ENCODE data around the gene LHX3. TPM values are rescaled to one million over a fixed set of nuclear protein-coding genes. Genes with fewer than 3 reads are reported as not detected.

LHX3 gene
- 0.08 to 0.12 TPM (median 0.09 TPM) in 4 of 5 replicates, not detected in the other for total RNA-seq (2022; extraction: Qiagen RNA extraction; ENCODE audit: low read depth)

GRCh38 chr9:136204838-136205706 lies at the start of gene LHX3:
TSS of gene LHX3 (minus strand) at chr9:136205128. CDS start at chr9:136205012, 116 bp downstream.

GRCh38 chr9:136245219-136246150 lies 40.6 kb upstream of the LHX3 start, which contains the start of gene QSOX2:
TSS of gene QSOX2 (minus strand) at chr9:136245812. CDS start at chr9:136245803, 9 bp downstream.

Other genes starting within 250 kb of the LHX3 start
- gene UBAC1, start 243.8 kb downstream of the LHX3 start, total RNA-seq (2022; extraction: Qiagen RNA extraction; ENCODE audit: low read depth) = 27.2 to 39.0 TPM (median 35.8 TPM) in 5 replicates
- gene NACC2, start 109.8 kb downstream of the LHX3 start, total RNA-seq (2022; extraction: Qiagen RNA extraction; ENCODE audit: low read depth) = 21.9 to 30.8 TPM (median 28.7 TPM) in 5 replicates
- 30.0 to 49.2 TPM (median 47.0 TPM) in 5 replicates for gene TMEM250, start 86.3 kb downstream of the LHX3 start, total RNA-seq (2022; extraction: Qiagen RNA extraction; ENCODE audit: low read depth)
- gene QSOX2, start 40.7 kb upstream of the LHX3 start, total RNA-seq (2022; extraction: Qiagen RNA extraction; ENCODE audit: low read depth) = 26.6 to 30.1 TPM (median 28.8 TPM) in 5 replicates
- gene CCDC187, start 99.0 kb upstream of the LHX3 start, total RNA-seq (2022; extraction: Qiagen RNA extraction; ENCODE audit: low read depth) = not detected in 5 replicates
- gene GPSM1, start 122.4 kb upstream of the LHX3 start, total RNA-seq (2022; extraction: Qiagen RNA extraction; ENCODE audit: low read depth) = 8.7 to 13.6 TPM (median 11.4 TPM) in 5 replicates
- 17.8 to 41.5 TPM (median 38.2 TPM) in 5 replicates for gene DNLZ, start 158.6 kb upstream of the LHX3 start, total RNA-seq (2022; extraction: Qiagen RNA extraction; ENCODE audit: low read depth)
- gene CARD9, start 168.5 kb upstream of the LHX3 start, total RNA-seq (2022; extraction: Qiagen RNA extraction; ENCODE audit: low read depth) = 0.69 to 2.4 TPM (median 1.2 TPM) in 5 replicates
- gene SNAPC4, start 195.0 kb upstream of the LHX3 start, total RNA-seq (2022; extraction: Qiagen RNA extraction; ENCODE audit: low read depth) = 11.8 to 14.6 TPM (median 13.2 TPM) in 5 replicates
- gene ENTR1, start 205.5 kb upstream of the LHX3 start, total RNA-seq (2022; extraction: Qiagen RNA extraction; ENCODE audit: low read depth) = 65.8 to 76.1 TPM (median 74.2 TPM) in 5 replicates
- 73.6 to 104 TPM (median 78.7 TPM) in 5 replicates for gene PMPCA, start 205.5 kb upstream of the LHX3 start, total RNA-seq (2022; extraction: Qiagen RNA extraction; ENCODE audit: low read depth)
- 13.8 to 20.7 TPM (median 18.4 TPM) in 5 replicates for gene INPP5E, start 234.7 kb upstream of the LHX3 start, total RNA-seq (2022; extraction: Qiagen RNA extraction; ENCODE audit: low read depth)

All from A549 treated with CpdA at 1 μM for 4 hours (cell line).